Stimulated activated CD4-positive, alpha-beta T cell treated with anti-CD3 and anti-CD28 coated beads, Interleukin-1b, Interleukin-23, amount 100 ng/mL, for 1 hour (primary cell): Measurements from ENCODE around the gene PIK3AP1.
A peak's percentile ranks its signal among the peaks of the same experiment; 100 is the strongest.
"Not testable (repeated sequence)": the region's sequence is repeated elsewhere in the genome, so short reads cannot be mapped to it uniquely, and the experiment has no call there.

Source experiments
- DNase-seq, 2 donors: peaks; one replicate each; pipeline ENCODE4 v3.0.0-alpha.2; 2020; ENCODE audit warnings: low read depth in 2 of 2

PIK3AP1 gene

DNA sequence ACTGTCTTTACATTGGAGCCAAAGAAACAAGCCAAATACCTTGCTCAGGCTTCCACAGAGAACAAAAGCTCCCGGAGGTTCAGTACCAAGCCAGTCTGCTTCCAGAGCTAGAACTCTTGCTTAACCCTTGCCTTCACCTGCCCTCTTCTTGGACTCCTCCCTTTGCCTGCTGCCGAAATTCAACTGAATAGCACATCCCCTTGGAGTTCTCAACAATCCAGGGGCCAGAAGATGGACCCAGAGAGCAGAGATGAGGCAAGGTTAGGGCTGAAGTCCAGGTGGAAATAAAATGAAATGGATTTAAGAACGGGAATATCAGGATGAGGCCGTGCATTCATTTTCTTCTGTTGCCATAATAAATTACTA, 876 bp upstream of the PIK3AP1 start:
- no peak for DNase-seq

DNA sequence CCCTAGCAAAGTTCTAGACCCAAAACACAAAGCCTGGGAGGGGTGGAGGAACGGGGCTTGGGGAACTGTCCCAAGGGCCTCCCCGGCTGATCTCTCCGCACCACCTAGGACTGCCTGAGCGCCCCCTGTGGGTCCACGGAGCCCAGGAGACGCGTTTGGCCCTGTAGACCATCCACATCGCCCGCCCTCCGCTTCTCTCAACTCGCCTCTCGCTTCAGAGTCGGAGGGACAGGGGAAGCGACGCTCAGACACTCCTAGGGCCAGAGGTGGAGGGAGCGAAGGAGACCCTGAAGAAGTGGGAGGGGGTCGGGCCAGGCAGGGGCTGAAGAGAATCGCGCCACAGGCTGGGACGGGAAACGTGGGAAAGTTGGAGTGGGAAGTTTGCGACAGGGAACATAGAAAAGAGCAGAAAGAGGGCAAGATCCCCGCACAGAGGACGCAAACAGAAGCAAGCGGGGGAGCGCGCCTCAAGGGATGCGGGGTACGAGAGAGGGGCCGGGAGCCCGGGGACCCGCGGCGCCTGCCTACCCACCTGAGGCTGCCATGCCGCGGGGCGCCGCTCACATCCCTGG, 378 bp downstream of the PIK3AP1 start:
- DNase-seq: peak; percentile 4 to 27

DNA sequence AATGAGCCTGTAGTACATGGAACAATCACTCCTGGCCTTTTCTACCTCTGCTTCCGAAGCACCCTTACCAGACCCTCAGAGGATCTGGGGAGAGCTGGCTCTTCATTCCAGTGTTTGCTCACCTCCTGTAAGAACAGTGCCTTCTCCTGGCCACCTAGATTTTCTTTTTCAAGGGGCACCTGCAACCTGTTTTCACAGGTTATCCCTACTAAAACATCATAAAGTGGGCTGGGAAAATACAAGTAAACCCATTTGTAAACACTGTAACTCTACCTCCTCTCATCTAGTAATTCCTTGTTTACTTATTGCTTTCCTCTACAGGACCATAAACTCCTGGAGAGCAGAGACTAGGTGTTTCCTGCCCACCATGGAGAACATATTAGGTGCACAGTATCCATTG, 1.1 kb downstream of the PIK3AP1 start:
- no peak for DNase-seq

DNA sequence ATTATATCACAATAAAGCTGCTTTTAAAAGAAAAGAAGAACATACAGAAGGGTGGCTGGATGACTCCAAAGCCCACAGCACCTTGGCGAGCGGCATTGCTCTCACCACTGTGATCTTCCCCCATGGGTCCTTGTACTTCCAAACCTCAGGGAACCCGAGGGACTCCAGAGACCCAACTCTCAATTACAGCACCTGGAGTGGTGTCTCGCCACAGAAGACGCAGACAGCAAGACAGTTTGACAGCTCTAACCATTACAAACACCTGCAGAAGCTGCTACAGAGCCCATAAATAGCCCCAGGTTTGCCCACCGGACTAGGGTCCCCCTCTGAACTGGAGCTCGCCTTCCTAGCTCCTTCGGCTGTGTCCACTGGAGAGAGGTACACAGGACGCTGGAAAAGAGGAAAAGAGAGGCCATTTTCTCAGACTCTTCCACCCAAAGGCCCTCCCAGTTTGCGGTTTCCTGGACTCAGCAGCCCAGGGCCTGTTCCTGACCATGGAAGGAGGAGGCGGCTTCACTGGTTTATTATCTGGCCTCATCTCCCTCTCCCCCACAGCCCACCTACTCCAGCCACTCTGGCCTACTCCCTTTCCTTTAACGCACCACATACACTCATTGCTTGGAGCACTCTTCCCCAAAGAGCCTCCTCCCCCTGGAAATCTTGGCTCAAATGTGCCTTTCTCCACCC, 1.9 kb downstream of the PIK3AP1 start:
- DNase-seq: no peak

DNA sequence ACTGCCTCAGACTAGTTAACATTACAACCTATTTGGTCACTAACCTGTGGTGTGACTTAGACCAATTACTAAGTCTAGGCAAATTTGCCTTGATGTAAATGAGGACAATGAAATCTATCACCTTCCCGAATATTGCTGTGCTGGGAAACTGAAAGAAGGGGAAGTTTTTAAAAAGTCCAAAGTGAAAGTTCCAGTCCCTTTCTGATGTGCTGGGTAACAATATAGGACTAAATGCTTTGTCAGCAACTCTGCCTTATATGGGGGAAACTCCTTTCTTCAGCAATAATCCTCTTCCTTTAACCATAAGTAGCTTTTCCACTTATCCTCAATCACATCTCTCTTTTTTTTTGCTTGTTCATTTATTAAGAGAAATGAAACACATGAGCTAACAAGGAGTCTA, 3.9 kb downstream of the PIK3AP1 start:
- no peak for DNase-seq

DNA sequence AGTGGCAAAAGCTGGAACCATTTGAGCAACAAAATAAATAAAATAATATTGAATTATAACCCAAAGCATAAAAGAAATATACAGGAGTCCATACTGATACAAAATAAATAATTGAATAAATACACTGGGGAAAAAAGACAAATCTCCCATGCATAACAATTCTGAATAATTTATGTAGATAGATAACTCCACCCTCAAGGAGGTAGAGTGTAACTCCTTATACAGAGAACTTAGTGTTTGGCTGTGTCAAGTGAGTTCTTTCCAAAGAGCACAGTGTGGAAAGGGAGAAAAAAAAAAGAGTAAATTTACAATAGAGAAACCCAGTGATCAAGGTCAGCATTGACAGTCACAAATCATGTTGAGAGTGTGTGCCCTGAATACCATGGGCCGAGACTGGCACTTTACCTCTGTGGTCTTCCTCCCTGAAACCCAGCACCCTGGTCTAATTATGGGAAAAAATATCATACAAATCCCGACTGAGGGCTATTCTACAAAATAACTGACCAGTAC, 5.5 kb downstream of the PIK3AP1 start:
- DNase-seq: no peak

DNA sequence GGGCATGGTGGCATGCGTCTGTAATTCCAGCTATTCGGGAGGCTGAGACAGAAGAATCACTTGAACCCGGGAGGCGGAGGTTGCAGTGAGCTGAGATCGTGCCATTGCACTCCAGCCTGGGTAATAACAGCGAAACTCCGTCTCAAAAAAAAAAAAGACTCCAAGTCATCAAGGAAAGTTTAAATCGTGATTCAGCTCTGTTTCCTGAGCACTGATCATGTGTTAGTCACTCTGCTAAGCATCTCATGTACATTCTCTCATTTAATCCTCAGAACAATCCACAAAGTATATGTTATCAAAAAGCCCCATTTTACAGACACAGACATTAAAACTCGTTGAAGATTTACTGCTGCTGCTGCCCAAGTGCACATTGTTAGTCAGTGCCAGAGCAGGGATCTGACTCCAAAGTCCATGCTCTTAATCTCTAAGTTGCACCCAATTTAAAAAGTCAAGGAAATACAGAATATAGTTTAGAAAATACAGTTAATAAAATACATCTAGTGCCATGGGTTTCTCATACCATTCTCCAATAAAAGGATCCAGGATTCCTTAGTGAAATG, 6.2 kb downstream of the PIK3AP1 start:
- no peak for DNase-seq

DNA sequence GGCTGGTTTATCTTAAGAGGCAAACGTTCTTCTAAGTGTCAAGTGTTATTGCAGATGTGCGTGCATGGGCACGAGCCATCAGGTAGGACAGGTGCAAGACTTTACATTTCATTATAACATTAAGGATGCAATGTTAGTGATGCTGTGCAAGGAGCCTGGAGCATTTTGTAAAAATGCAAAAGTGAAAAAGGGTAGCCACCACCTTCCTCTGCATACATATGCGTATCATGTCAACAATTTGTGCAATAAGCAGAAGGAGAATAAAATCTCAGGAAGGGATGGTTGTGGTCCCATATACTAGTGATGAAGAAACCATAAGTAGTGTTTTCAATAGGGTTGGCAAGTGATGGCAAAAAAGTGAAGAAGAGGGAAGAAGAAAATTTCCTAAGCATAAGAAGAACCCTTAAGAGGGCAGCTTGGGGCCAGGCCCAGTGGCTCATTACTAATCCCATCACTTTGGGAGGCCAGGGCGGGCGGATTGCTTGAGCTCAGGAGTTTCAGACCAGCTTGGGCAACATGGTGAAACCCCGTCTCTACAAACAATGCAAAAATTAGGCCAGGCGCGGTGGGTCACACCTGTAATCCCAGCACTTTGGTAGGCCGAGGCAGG, 7.5 kb downstream of the PIK3AP1 start:
- DNase-seq: no peak

DNA sequence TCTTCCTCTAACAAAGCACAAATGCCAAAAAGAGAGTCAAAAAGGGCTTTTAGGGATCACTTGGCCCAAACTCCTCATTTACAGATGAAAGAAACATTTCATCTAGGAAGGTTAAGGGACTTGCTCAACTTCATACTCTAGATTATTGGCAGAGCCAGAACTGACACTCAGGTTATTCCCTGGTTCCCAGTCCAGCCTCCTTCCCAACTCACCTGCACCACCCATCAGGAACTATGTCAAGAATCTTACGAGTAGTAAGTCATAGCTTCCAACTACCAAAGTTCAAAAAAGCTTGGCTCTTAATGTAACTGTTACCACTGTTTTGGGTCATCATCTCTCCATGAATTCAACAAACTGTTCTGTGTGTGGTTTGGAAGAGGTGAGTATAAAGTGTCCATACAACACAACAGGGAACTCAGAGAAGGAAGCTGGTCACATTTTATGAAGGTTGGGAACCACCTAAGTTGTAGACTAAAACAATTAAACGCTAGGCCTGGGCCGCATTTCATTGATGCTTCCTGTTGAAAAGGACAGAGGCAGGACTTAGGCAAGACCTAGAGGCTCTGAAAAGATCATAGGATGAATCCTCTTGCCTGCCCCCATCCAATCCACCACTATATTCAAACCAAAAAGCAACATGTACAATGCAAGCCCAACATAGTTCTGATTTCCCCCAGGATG, 9.1 kb downstream of the PIK3AP1 start:
- DNase-seq: no peak

DNA sequence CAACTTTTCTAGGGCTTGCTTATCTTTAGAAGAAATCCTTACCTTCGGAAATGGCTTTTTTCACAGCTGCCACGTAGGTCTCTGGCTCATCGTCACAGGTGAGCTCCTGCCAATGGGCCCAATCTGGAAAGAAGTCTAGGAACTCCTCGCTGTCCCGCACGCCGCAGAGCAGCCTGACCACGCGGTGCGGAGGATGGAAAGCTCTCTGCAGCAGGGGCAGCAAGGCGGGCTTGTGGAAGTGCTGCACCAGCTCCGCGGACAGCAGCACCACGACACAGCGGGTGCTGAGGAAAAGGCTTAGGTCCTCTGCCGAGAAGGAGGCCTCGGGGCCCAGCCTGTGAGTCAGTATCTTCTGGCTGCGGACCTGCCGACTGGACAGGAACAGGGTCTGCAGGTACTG, 10.8 kb downstream of the PIK3AP1 start:
- no peak for DNase-seq

DNA sequence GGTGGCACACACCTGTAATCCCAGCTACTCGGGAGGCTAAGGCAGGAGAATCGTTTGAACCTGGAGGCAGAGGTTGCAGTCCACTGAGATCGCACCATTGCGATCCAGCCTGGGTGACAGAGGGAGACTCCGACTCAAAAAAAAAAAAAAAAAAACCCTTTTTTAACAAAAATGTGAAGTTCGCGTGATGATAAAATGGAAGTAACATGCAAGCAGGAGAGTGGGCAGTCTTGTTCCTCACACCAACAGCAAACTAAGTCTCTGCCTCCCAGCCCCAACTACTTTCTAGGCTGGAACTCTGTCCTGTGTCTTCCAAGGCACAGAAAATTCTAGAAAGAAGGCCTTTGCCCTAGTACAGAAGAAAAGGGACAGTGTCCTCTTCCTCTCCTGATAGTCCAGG, 11.3 kb downstream of the PIK3AP1 start:
- no peak for DNase-seq

DNA sequence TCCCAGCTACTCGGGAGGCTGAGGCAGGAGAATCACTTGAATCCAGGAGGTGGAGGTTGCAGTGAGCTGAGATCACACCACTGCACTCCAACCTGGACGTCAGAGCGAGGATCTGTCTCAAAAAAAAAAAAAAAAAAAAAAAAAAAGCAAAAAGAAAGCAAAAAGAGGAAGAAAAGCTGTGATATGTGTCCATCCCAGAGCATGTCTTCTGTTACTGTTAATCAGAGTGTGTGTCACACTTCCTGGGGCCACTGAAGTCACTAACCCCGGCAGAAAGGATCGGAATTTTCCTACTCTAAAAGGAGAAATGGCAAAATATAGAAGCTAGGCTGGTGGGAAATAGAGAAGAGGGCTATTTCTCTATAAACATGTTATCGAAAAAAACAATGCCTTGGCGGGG, 11.9 kb downstream of the PIK3AP1 start:
- DNase-seq: no peak

DNA sequence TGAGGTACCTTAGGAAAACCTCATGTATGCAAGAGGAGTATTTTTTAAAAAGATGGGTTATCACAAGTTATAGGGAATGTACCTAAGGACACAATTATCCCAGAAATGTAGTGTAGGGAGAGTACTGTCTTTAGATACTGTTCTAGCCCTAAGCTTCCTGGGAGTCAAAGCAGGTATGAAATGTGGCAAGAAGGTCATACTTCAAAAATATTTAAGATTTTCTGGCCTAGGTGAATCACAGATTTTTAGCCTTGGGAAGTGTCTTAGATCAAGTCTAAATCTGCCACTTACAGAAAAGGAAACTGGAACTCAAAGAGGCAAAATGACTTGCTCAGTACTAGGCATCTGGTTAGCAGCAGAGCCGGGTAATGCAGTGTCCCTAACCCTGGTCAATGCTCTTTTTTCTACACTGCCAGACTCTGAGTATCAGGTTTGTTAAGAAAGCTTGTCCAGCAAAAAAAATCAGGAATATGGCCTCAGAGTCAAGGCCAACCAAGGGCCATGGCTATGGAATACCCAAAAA, 13.9 kb downstream of the PIK3AP1 start:
- DNase-seq: no peak

DNA sequence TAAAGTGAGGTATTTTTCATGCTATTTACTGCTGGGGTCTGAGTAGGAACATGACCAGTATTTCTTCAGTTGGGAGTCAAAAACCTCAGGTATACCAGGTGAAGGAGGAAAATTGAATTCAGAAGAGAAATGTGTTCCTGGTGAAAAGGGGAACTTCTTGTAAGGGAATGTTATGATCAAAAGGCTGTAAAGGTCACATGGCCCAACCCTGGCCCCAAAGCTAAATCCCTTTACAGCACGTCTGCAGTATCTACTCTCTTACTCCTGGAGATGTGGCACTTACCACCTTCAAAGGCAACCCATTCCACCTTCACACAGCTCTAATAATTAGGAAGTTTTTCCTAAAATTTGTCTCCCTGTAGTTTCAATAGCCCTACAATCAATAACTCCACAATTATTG, 15.2 kb downstream of the PIK3AP1 start:
- DNase-seq: no peak

DNA sequence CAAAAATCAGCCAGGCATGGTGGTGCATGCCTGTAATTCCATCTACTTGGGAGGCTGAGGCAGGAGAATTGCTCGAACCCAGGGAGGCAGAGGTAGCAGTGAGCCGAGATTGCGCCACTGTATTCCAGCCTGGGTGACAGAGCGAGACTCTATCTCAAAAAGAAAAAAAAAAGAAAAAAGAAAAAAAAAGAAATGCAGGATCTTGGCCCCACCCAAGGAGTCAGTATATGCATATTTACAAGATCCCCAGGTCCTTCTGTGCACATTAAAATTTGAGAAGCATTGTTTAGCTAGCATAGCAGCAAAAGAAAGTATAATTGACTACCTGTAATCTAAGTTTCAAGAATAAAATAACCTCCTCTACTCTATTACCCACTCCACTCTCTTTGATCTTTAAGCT, 15.8 kb downstream of the PIK3AP1 start:
- no peak for DNase-seq

DNA sequence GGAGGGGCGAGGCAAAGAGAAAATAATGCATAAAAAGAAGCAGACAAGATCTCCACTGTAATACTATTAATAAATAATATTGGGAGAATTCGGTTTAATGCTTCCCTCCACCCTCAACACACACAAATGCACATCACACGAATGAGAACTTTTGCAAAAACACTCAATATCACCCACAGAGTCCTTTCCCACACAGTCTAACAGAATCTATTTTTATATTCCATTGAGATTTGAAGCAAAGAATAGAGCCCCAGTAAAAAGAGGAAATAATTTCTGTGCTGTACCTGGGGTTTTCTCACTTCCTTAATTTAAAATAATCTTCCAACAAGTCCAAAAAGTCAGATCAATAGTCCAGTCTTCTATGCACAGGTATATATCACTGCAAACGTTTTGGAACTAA, 17.0 kb downstream of the PIK3AP1 start:
- DNase-seq: no peak

DNA sequence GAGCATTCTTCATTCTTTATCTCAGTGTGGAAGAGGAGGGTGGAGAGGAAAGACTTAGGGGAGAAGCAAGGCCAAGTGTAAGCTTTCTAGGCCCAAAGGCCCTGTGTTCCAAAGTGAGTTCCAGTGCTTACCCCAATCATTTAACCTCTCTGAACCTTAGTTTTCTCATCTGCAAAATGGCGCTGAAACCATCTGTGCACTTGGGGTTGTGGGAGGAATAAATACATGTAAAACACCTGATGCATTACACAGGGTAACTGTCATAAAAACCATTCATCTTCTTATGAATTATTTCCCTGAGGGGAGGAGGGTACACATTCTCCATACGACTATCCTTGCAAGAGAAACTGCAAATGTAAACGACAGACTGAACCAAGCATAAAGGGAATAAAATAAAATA, 19.0 kb downstream of the PIK3AP1 start:
- no peak for DNase-seq

DNA sequence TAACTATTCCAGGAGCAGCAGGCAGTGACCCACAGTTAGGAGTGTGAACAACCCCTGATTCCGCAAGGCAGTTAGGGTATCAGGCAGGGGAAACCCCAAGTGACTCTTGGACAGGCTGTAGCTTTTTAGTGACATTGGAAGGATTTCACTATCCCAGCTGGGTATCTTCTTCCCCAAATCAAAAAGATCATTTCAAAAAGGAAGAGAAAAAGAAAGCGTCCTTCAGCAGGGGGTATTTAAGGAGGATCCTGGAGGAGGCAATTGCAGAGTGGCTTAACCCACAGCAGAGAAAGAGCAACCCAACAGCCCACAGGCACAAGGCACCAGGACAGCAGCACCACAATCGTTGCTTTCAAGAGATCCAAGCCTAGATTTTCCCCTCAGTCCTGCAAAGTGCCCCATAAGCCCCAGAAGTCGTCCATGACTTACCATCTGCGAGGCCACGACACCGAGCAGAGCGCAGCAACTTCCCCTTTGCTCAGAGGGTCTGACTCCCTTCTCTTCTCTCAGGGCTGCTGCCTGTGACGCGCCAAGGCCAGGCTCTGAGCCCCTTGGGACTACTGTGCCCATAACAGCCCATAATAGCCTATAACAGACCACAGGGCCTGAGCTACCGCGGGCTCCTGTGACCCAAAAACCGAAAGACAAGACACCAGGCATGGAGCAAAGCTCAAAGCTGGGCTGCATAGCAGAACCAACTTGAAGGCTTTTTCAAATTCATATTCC, 19.8 kb downstream of the PIK3AP1 start:
- no peak for DNase-seq

DNA sequence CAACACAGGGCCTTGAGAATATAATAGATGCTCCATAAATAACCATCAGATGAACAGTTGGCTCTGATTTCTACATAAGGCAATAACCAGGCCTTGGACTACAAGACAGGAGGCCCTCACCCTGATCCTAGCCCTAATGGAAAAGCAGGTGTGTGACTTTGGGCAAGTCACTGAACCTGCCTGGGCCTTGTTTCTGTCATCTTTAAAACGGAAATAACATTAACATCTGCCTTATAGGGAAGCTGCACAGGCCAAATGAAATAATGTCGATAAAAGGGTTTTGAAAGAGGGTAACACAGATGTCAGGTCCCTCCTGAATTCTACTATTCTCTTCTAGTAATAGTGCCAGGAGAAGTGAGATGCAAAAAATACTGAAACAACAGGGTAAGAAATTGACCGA, 20.7 kb downstream of the PIK3AP1 start:
- DNase-seq: no peak

DNA sequence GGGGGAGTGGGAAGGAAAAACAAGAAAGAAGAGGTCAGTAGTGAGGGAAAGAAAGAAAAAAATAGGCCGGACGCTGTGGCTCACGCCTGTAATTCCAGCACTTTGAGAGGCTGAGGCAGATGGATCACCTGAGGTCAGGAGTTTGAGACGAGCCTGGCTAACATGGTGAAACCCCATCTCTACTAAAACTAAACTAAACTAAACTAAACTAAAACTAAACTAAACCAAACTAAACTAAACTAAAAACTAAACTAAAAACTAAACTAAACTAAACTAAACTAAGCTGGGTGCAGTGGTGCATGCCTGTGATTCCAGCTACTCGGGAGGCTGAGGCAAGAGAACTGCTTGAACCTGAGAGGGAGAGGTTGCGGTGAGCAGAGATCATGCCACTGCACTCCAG, 22.0 kb downstream of the PIK3AP1 start:
- DNase-seq: not testable (repeated sequence)

DNA sequence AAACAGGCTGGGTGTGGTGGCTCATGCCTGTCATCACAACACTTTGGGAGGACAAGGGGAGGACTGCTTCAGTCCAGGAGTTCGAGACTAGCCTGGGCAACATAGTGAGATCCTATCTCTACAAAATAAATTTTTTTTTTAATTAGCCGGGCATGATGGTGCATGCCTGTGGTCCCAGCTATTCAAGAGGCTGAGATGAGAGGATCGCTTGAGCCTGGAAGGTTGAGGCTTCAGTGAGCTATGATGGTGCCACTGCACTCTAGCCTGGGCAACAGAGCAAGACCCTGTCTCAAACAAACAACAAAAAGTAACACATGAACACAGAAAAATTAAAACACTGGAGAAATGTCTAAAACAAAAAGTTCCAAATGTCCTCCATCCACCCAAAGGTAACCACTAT, 22.9 kb downstream of the PIK3AP1 start:
- no peak for DNase-seq
